GM19452 (cell line): ENCODE data around the gene UBE2J2.
"Not testable (repeated sequence)": the region's sequence is repeated elsewhere in the genome, so short reads cannot be mapped to it uniquely, and the experiment has no call there.

Experiments used
- ATAC-seq: cut with Tn5 transposase; IDR thresholded peaks from one replicate; pipeline ENCODE4 v1.9.1; 2021; ENCODE audit not compliant: unreplicated experiment

UBE2J2 gene

GRCh38 chr1:1273512-1274298 is at the start of gene UBE2J2:
UBE2J2 (minus strand) TSS chr1:1273854; CDS start chr1:1267992, 5,862 bp downstream.
- ATAC-seq: no peak

GRCh38 chr1:1322952-1323351 is 49.3 kb upstream of the UBE2J2 start:
- ATAC-seq: no peak

GRCh38 chr1:1322418-1322817 is 48.8 kb upstream of the UBE2J2 start:
- no peak for ATAC-seq

GRCh38 chr1:1321477-1321876 is 47.8 kb upstream of the UBE2J2 start:
- no peak for ATAC-seq

- ATAC-seq: no peak
Observed at GRCh38 chr1:1320666-1321448, 47.2 kb upstream of the UBE2J2 start.

- ATAC-seq: no peak
Observed at GRCh38 chr1:1319646-1319941, 45.9 kb upstream of the UBE2J2 start.

- ATAC-seq: no peak
Observed at GRCh38 chr1:1318777-1319645, 45.4 kb upstream of the UBE2J2 start.

GRCh38 chr1:1318131-1318652 is 44.5 kb upstream of the UBE2J2 start:
- no peak for ATAC-seq

- no peak for ATAC-seq
Observed at GRCh38 chr1:1317420-1317819, 43.8 kb upstream of the UBE2J2 start.

GRCh38 chr1:1316199-1316598 is 42.5 kb upstream of the UBE2J2 start:
- not testable (repeated sequence) for ATAC-seq

GRCh38 chr1:1315435-1315954 is 41.8 kb upstream of the UBE2J2 start:
- ATAC-seq: no peak

GRCh38 chr1:1314678-1315335 is 41.2 kb upstream of the UBE2J2 start:
- ATAC-seq: no peak

GRCh38 chr1:1314237-1314586 is 40.6 kb upstream of the UBE2J2 start:
- ATAC-seq: no peak

GRCh38 chr1:1313500-1314236 is 40.0 kb upstream of the UBE2J2 start:
- ATAC-seq: no peak

GRCh38 chr1:1312450-1313314 is 39.0 kb upstream of the UBE2J2 start:
- no peak for ATAC-seq

- ATAC-seq: no peak
Observed at GRCh38 chr1:1311107-1312104, 37.8 kb upstream of the UBE2J2 start.

- ATAC-seq: no peak
Observed at GRCh38 chr1:1310476-1311053, 36.9 kb upstream of the UBE2J2 start.

GRCh38 chr1:1310109-1310385 is 36.4 kb upstream of the UBE2J2 start:
- no peak for ATAC-seq
